ENCODE measurements around the gene HSDL1.

Gene HSDL1

DNA sequence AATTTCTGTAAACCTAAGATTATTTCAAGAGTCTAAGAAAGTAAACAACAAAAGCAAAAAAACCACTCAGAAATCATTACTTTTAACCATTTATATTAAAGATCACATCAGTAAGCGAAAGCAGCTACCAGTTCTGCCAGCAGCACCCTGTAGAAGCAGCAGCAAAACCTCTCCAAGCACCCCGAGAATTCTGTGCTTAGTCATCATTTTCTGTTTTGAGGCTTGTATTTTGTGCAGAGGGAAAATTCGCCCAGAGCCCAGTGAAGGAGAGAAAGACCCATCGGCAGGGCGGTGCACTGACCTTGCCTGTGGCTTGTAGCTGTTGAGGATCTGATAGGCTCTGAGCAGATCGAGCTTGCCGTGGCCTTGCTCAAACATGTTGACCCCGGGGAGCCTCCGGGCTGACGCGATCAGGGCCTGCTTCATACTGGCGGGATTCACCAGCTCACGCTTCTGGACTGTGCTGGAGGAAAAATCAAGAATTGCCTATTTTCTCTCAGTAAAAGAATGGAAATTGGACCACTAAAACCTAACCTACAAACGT lies 63.5 kb downstream of the HSDL1 start:
- no peak for DNase-seq (ENCODE audit: low read depth)

DNA sequence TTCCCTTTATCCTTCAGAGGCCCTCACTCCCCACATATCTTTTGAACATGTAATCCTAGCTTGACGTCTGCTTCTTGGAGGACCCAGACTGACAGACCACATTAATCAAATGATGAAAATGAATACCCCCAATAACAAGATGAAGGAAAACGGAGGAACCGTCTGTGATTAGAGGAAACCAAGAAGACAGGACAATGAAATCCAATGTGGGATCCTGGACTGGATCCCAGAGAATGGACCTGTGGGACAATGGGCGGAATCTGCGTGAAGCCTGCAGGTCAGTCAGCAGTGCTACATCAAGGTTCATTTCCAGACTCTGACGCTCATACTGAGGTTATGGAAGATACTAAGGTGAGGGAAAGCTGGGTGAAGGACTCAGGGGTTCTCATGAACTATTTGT lies 64.2 kb downstream of the HSDL1 start:
- no peak for DNase-seq (ENCODE audit: low read depth)

- DNase-seq (ENCODE audit: low read depth), result no peak
Measured at GRCh38 chr16:84080378-84080777, 64.6 kb downstream of the HSDL1 start.

DNA sequence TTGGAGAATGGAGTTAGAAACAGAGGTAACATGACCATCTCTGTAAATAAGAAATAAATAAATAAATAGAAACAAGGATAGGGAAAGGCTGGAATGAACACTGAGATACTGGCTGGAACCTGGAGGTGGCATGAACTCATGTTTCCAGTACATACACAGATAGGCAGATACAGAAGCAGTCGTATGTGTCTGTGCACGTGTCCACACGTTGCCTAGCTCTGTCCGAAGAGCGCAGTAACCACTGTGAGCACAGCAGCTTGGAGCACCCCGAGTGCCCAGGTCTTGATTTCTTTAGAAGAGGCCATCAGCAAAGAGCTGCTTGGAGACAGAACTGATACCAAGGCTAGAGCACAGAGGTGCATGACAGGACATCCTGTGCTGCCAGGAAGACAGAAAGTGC lies 65.3 kb downstream of the HSDL1 start:
- no peak for DNase-seq (ENCODE audit: low read depth)

- no peak for DNase-seq (ENCODE audit: low read depth)
Measured at GRCh38 chr16:84075376-84075775, 69.6 kb downstream of the HSDL1 start.

DNA sequence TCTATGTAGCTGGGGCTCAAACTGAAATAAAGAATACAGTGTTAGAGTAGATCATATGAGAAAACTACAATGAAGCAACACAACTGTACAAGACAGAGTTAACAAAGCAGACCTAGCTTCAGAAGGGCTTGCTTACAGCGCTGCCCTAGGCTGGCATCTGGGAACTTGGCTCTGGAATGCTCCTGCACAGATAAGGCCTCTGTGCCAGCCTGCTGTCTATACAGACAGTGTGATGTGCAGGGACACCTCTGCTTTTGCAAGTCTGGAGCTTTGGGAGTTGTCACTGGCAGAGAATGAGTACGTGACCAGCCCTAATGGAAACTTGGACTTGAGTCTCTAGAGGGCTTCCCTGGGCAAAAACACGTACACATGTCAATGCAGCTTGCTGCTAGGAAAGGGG lies 70.3 kb downstream of the HSDL1 start:
- DNase-seq (ENCODE audit: low read depth), result no peak

All from stimulated activated CD8-positive, alpha-beta memory T cell treated with anti-CD3 and anti-CD28 coated beads, Interleukin-4, amount 100 ng/mL, for 24 hours (primary cell).